HUES64 (cell line): Measurements from ENCODE around the gene CHRNB1.

Experiments used
- H3K27ac ChIP-seq: 2 replicates; pipeline ENCODE4 v1.7.0; 2013; ENCODE audit warnings: low read depth, low read length, inconsistent platforms
- H3K27me3 ChIP-seq: 2 replicates; pipeline ENCODE4 v1.6.1; 2013; ENCODE audit warnings: mild to moderate bottlenecking, low read length; ENCODE audit not compliant: insufficient read depth
- H3K36me3 ChIP-seq: 2 replicates; pipeline ENCODE4 v1.6.1; 2013; ENCODE audit warnings: mild to moderate bottlenecking, low read length; ENCODE audit not compliant: insufficient read depth
- H3K4me1 ChIP-seq: 2 replicates; pipeline ENCODE4 v1.6.1; 2013; ENCODE audit warnings: mild to moderate bottlenecking, low read length, moderate library complexity; ENCODE audit not compliant: insufficient read depth
- H3K4me3 ChIP-seq: 2 replicates; pipeline ENCODE4 v1.5.1; 2013; ENCODE audit warnings: mild to moderate bottlenecking, low read length, moderate library complexity
- H3K9ac ChIP-seq: 2 replicates; pipeline ENCODE4 v1.6.1; 2013; ENCODE audit warnings: mild to moderate bottlenecking, low read depth, low read length
- H3K9me3 ChIP-seq: 2 replicates; pipeline ENCODE4 v1.6.1; 2013; ENCODE audit warnings: low read depth, low read length; ENCODE audit not compliant: insufficient read depth
- WGBS: fragments of 150-250, 120-280 bp; methylation state at CpG from one replicate; pipeline ENCODE4 v1.1.7; 2013; ENCODE audit warnings: missing lambda C conversion rate; 5-methylcytosine and 5-hydroxymethylcytosine counted together

The CHRNB1 gene

GRCh38 chr17:7496470-7497183 is 51.8 kb downstream of the CHRNB1 start:
- H3K9me3 ChIP-seq: no peaks in the 10 kb centered on the region
- H3K27me3 ChIP-seq: no peaks in the 10 kb centered on the region
- no peak overlapping the region for H3K4me3 ChIP-seq
- H3K4me1 ChIP-seq: no peaks in the 10 kb centered on the region
- 95% methylated on average over 20 of the region's 20 CpGs for WGBS
- H3K27ac ChIP-seq: no peak overlapping the region
- no peak overlapping the region for H3K9ac ChIP-seq
- peaks cover 67% of the 10 kb centered on the region for H3K36me3 ChIP-seq

GRCh38 chr17:7497228-7497627 is 52.4 kb downstream of the CHRNB1 start:
- Histone ChIP-seq H3K36me3 (peaks cover 73% of the 10 kb centered on the region), H3K27me3 (no peaks in the 10 kb centered on the region), H3K9me3 (no peaks in the 10 kb centered on the region), H3K4me1 (no peaks in the 10 kb centered on the region), H3K4me3 (no peak overlapping the region), H3K27ac (no peak overlapping the region), H3K9ac (no peak overlapping the region)
- WGBS: 97% methylated on average over 10 of the region's 10 CpGs

- 95% methylated on average over 14 of the region's 14 CpGs for WGBS
Measured at GRCh38 chr17:7497636-7498035, 52.8 kb downstream of the CHRNB1 start.

GRCh38 chr17:7499161-7499560 is 54.3 kb downstream of the CHRNB1 start:
- H3K36me3 ChIP-seq: peaks cover 90% of the 10 kb centered on the region
- H3K27me3 ChIP-seq: no peaks in the 10 kb centered on the region
- no peaks in the 10 kb centered on the region for H3K9me3 ChIP-seq
- H3K4me3 ChIP-seq: no peak overlapping the region
- 93% methylated on average over 11 of the region's 11 CpGs for WGBS
- no peak overlapping the region for H3K27ac ChIP-seq
- H3K9ac ChIP-seq: no peak overlapping the region
- no peaks in the 10 kb centered on the region for H3K4me1 ChIP-seq

More at GRCh38 chr17:7497636-7498035, 52.8 kb downstream of the CHRNB1 start:
- no peaks in the 10 kb centered on the region for H3K9me3 ChIP-seq
- no peaks in the 10 kb centered on the region for H3K27me3 ChIP-seq
- peaks cover 77% of the 10 kb centered on the region for H3K36me3 ChIP-seq
- H3K9ac ChIP-seq: no peak overlapping the region
- H3K27ac ChIP-seq: no peak overlapping the region
- H3K4me3 ChIP-seq: no peak overlapping the region
- no peaks in the 10 kb centered on the region for H3K4me1 ChIP-seq

- Histone ChIP-seq H3K9ac (no peak overlapping the region), H3K9me3 (no peaks in the 10 kb centered on the region), H3K36me3 (peaks cover 99% of the 10 kb centered on the region), H3K27me3 (no peaks in the 10 kb centered on the region), H3K27ac (no peak overlapping the region), H3K4me1 (no peaks in the 10 kb centered on the region), H3K4me3 (no peak overlapping the region)
- 91% methylated on average over 14 of the region's 14 CpGs for WGBS
Measured at GRCh38 chr17:7501729-7502128, 56.9 kb downstream of the CHRNB1 start.

- Histone ChIP-seq H3K27ac (no peak overlapping the region), H3K4me3 (no peak overlapping the region), H3K27me3 (no peaks in the 10 kb centered on the region), H3K36me3 (peaks cover 99% of the 10 kb centered on the region), H3K9ac (no peak overlapping the region), H3K9me3 (no peaks in the 10 kb centered on the region), H3K4me1 (no peaks in the 10 kb centered on the region)
- WGBS: 94% methylated on average over 20 of the region's 20 CpGs
Measured at GRCh38 chr17:7502171-7502847, 57.4 kb downstream of the CHRNB1 start.

- peaks cover 99% of the 10 kb centered on the region for H3K36me3 ChIP-seq
- H3K4me3 ChIP-seq: no peak overlapping the region
- H3K27ac ChIP-seq: no peak overlapping the region
- 94% methylated on average over 14 of the region's 14 CpGs for whole genome bisulfite sequencing
- H3K9me3 ChIP-seq: no peaks in the 10 kb centered on the region
- H3K27me3 ChIP-seq: no peaks in the 10 kb centered on the region
- no peak overlapping the region for H3K9ac ChIP-seq
- no peaks in the 10 kb centered on the region for H3K4me1 ChIP-seq
Measured at GRCh38 chr17:7502987-7503386, 58.1 kb downstream of the CHRNB1 start.

- no peak overlapping the region for H3K9ac ChIP-seq
- WGBS: 95% methylated on average over 8 of the region's 8 CpGs
- H3K36me3 ChIP-seq: peaks cover 99% of the 10 kb centered on the region
- no peak overlapping the region for H3K4me3 ChIP-seq
- H3K27ac ChIP-seq: no peak overlapping the region
- no peaks in the 10 kb centered on the region for H3K9me3 ChIP-seq
- no peaks in the 10 kb centered on the region for H3K27me3 ChIP-seq
- no peaks in the 10 kb centered on the region for H3K4me1 ChIP-seq
Measured at GRCh38 chr17:7503521-7503920, 58.7 kb downstream of the CHRNB1 start.
